Stomach (tissue), 9 donors: ENCODE data around the gene ARID5B. TPM values are rescaled to one million over a fixed set of nuclear protein-coding genes. Genes with fewer than 3 reads are reported as not detected.

Experiments
- DNase-seq, 2 donors: peaks; one replicate each; pipeline versions ENCODE4 v3.0.0 to v3.0.0-alpha.2; 2013 to 2019
- H3K27ac ChIP-seq, 5 donors: fragments of 200-600 bp in 4 of 5; sonication (generic) in 4 of 5; one replicate each; pipeline ENCODE4 v1.5.1; 2013 to 2019; ENCODE audit warnings: mild to moderate bottlenecking in 1 of 5, moderate library complexity in 1 of 5
- H3K27me3 ChIP-seq, 3 donors: fragments of 200-600 bp; sonication (generic); one replicate each; pipeline ENCODE4 v1.5.1; 2017 to 2019; ENCODE audit warnings: mixed run types in 1 of 3
- H3K36me3 ChIP-seq, 4 donors: fragments of 200-600 bp; sonication (generic); 1 replicate in 3 of 4; 2 replicates in 1 of 4; pipeline ENCODE4 v1.5.1; 2016 to 2019
- H3K4me1 ChIP-seq, 4 donors: fragments of 200-600 bp; sonication (generic); one replicate each; pipeline ENCODE4 v1.5.1; 2016 to 2019
- H3K4me3 ChIP-seq, 4 donors: fragments of 200-600 bp; sonication (generic) in 3 of 4; one replicate each; pipeline ENCODE4 v1.5.1; 2016 to 2019; ENCODE audit warnings: mild to moderate bottlenecking in 1 of 4
- H3K9me3 ChIP-seq, 4 donors: fragments of 200-600 bp; sonication (generic); one replicate each; pipeline ENCODE4 v1.5.1; 2016 to 2019
- CTCF ChIP-seq, 7 experiments: fragments of 450-650 bp in 4 of 7; fragments of 200-600 bp in 3 of 7; sonication (generic) in 3 of 7; IDR thresholded peaks; one replicate each; pipeline ENCODE4 v1.5.1; 2016 to 2019; ENCODE audit warnings: antibody characterized with exemption in 7 of 7, control low read depth in 2 of 7, mild to moderate bottlenecking in 1 of 7
- EP300 ChIP-seq: sonication (generic); formaldehyde crosslinking; IDR thresholded peaks from one replicate; pipeline ENCODE4 v1.6.1; 2017; ENCODE audit warnings: antibody characterized with exemption
- POLR2A ChIP-seq, 4 donors: fragments of 450-650 bp; IDR thresholded peaks; one replicate each; pipeline ENCODE4 v1.6.1; 2016; ENCODE audit warnings: antibody characterized with exemption in 4 of 4, control low read depth in 2 of 4, mild to moderate bottlenecking in 1 of 4, moderate library complexity in 1 of 4
- POLR2AphosphoS5 ChIP-seq, 3 donors: sonication (generic); formaldehyde crosslinking; IDR thresholded peaks; one replicate each; pipeline ENCODE4 v1.6.1; 2016; ENCODE audit warnings: antibody characterized with exemption in 3 of 3
- WGBS, 5 donors: extraction: QIAGEN DNeasy Blood & Tissue Kit in 3 of 5; methylation state at CpG; one replicate each; pipeline versions ENCODE4 v1.1.5 to v1.1.7; 2013 to 2018; 5-methylcytosine and 5-hydroxymethylcytosine counted together
- intact Hi-C: fragments of 100-400 bp; cut with DNase I; formaldehyde crosslinking; loops from one replicate; pipeline ENCODE4 v1.15.1; 2023; ENCODE audit warnings: low total_unique reads
- polyA plus RNA-seq, 3 donors: library from polyadenylated mRNA; stranded (reverse); fragments of 200-250 nt; gene quantifications; one replicate each; pipeline ENCODE4 v1.2.3, GENCODE V29; 2013
- total RNA-seq, 5 donors: library from RNA; depleted of rRNA; stranded (reverse); fragments of >200 nt; gene quantifications; one replicate each; pipeline versions ENCODE4 v1.1.0 to v1.2.3, GENCODE V29; 2014 to 2016
- donor health status: healthy with polysubstance abuse.
- donor health status: Bipolar disorder and iron deficiency.
- donor health status: healthy.

ARID5B gene
- total and polyA plus RNA-seq, 8 donors, result 5.4 to 64.2 (median 11.9) TPM

DNA sequence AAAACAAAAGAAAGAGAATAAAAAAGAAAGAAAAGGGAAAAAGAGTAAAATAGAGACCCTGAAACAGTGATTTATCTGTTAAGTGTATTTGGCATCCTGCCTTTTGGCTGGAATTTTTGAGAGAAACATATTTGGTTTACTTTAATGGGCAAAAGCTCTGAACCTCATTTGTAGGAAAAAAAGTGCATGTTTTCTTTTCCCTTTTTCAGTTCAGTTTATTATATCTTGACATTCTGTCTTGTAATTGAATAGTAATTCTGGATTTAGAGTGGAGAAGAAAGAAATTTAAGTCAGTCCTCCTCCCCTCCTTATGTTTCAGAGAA lies 69.5 kb downstream of the ARID5B start:
- TF ChIP-seq CTCF (IDR thresholded peaks at IDR 0.05) (no peak), POLR2AphosphoS5 (IDR thresholded peaks at IDR 0.05) (no peak), EP300 (no peak), POLR2A (IDR thresholded peaks at IDR 0.05) (no peak)
- H3K36me3 ChIP-seq, result no peaks in the 10 kb centered on the region
- peak overlapping the region in 4 of 5 donors; percentile 14 to 71 (median 52) for H3K27ac ChIP-seq
- H3K4me3 ChIP-seq, result no peak overlapping the region
- H3K9me3 ChIP-seq, result no peaks in the 10 kb centered on the region
- intact Hi-C loops, result no loop called here
- H3K27me3 ChIP-seq, result no peaks in the 10 kb centered on the region
- H3K4me1 ChIP-seq, result peaks cover 20 to 56% (median 42%) of the 10 kb centered on the region in 4 donors
- peak in 1 of 2 donors; percentile 56 for DNase-seq

DNA sequence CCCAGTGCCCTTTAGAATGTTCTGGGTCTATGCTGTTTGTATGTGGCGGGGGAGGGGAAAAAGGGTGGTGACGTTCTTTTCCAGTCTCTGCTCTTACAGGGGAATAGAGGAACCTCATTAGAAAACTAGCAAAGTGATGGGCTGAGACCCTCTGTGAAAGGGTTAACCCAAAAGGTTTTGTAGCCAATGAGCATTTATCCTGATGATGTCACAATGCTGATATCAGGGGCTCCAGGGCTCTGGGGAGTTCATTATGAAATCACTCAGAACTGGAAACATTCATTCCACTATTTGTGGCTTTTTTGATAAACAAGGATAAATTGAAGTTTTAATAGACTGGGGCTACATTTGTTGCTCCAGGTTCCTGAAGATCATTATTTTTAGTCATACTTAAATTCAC lies 71.7 kb downstream of the ARID5B start:
- Histone ChIP-seq H3K27ac (peak overlapping the region in 3 of 5 donors; percentile 14 to 65 (median 40)), H3K4me1 (peaks cover 20 to 60% (median 40%) of the 10 kb centered on the region in 4 donors), H3K9me3 (no peaks in the 10 kb centered on the region), H3K36me3 (no peaks in the 10 kb centered on the region), H3K4me3 (no peak overlapping the region), H3K27me3 (no peaks in the 10 kb centered on the region)
- 68 to 80% (median 74%) methylated on average over 2 of the region's 2 CpGs for WGBS, 5 donors
- TF ChIP-seq POLR2AphosphoS5 (IDR thresholded peaks at IDR 0.05), result no peak
- no peak for TF ChIP-seq CTCF (IDR thresholded peaks at IDR 0.05)
- no peak for TF ChIP-seq EP300
- DNase-seq, result peak in 1 of 2 donors; percentile 31
- intact Hi-C loops, result no loop called here

GRCh38 chr10:61973906-61974305 lies 72.4 kb downstream of the ARID5B start:
- Histone ChIP-seq H3K9me3 (no peaks in the 10 kb centered on the region), H3K4me1 (peaks cover 20 to 62% (median 40%) of the 10 kb centered on the region in 4 donors), H3K36me3 (no peaks in the 10 kb centered on the region), H3K27me3 (no peaks in the 10 kb centered on the region), H3K27ac (peak overlapping the region in 3 of 5 donors; percentile 40 to 65 (median 45)), H3K4me3 (no peak overlapping the region)
- 60 to 81% (median 73%) methylated on average over 5 of the region's 5 CpGs for WGBS, 5 donors
- no peak for TF ChIP-seq CTCF (IDR thresholded peaks at IDR 0.05)
- TF ChIP-seq POLR2A (IDR thresholded peaks at IDR 0.05), result no peak
- no peak for TF ChIP-seq EP300
- no peak for TF ChIP-seq POLR2AphosphoS5 (IDR thresholded peaks at IDR 0.05)
- DNase-seq, result peak in 1 of 2 donors; percentile 53
- intact Hi-C loops, result no loop called here

- no peak for TF ChIP-seq POLR2AphosphoS5 (IDR thresholded peaks at IDR 0.05)
- no peak for TF ChIP-seq POLR2A (IDR thresholded peaks at IDR 0.05)
- no peak for TF ChIP-seq EP300
- TF ChIP-seq CTCF (IDR thresholded peaks at IDR 0.05), result no peak
- H3K4me3 ChIP-seq, result no peak overlapping the region
- no peaks in the 10 kb centered on the region for H3K36me3 ChIP-seq
- intact Hi-C loops, result no loop called here
- WGBS, 5 donors, result 40 to 56% (median 53%) methylated on average over 8 of the region's 8 CpGs
- peak overlapping the region in 3 of 5 donors; percentile 40 to 65 (median 45) for H3K27ac ChIP-seq
- peaks cover 20 to 66% (median 43%) of the 10 kb centered on the region in 4 donors for H3K4me1 ChIP-seq
- H3K9me3 ChIP-seq, result no peaks in the 10 kb centered on the region
- DNase-seq, result peak; percentile 60 to 93
- no peaks in the 10 kb centered on the region for H3K27me3 ChIP-seq
Measured at GRCh38 chr10:61974601-61975390, 73.3 kb downstream of the ARID5B start.
